A172 (cell line): ENCODE results near the gene PTPRB. TPM values are rescaled to one million over a fixed set of nuclear protein-coding genes. Genes with fewer than 3 reads are reported as not detected.

ENCODE experiments used
- DNase-seq: peaks from one replicate; pipeline ENCODE4 v3.0.0-alpha.2; 2015; ENCODE audit warnings: low spot score
- total RNA-seq: library from RNA; depleted of rRNA; stranded (reverse); fragments of >200 nt; shearing (Covaris generic); gene quantifications from 2 replicates; pipeline ENCODE4 v1.2.3, GENCODE V29; 2014

PTPRB gene
- total RNA-seq, 1 experiment from 2014 or later: 3.5 TPM

DNA sequence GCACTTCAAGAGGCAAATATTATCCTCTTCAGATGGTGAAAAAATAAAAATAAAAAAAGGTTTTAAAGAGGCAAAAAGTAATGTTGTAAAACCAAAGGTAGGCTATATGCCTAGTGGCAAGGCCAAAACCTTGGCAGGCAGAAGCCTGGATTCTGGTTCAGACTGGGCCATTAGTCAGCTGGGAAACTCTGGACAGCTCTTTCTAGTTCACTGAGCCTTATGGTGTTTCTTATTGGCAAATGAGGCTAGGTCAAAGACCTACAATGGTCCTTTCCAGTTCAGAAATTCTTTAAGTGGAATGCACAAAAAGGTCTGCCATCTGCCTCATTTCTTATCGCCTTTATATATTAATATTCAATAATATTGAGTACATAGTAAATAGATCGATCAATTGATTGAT, 44.6 kb downstream of the PTPRB start:
- no peak for DNase-seq

DNA sequence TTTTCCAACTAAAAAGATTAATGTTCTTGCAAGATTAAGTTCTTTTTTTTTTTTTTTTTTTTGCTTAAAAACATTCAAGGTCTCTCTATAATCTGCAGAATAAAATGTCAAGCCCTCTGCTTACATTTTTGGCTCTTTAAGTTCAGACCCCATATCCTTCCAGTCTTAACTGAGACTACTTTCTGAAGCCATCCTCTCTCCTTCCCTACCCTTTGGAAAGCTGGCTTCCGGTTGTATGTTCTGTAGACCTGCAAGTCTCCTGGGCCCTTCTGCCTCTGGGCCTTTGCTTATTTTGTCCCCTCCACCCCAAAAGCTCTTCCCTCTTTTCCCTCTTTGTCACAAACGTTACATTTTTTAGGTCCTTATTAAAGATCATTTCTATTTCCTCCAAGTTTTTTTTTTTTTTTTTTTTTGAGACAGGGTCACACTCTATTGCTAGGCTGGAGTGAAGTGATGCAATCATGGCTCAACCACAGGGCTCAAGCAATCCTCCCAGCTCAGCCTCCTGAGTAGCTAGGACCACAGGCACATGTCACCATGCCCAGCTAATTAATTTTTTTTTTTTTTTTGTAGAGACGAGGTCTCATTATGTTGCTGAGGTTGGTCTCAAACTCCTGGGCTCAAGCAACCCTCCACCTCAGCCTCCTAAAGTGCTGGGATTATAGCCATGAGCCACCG, 46.5 kb downstream of the PTPRB start:
- DNase-seq: no peak

GRCh38 chr12:70590051-70590450, 47.2 kb downstream of the PTPRB start:
- peak; percentile 74 for DNase-seq

- DNase-seq: no peak
These were observed 52.9 kb downstream of the PTPRB start for GRCh38 chr12:70584332-70584731.

DNA sequence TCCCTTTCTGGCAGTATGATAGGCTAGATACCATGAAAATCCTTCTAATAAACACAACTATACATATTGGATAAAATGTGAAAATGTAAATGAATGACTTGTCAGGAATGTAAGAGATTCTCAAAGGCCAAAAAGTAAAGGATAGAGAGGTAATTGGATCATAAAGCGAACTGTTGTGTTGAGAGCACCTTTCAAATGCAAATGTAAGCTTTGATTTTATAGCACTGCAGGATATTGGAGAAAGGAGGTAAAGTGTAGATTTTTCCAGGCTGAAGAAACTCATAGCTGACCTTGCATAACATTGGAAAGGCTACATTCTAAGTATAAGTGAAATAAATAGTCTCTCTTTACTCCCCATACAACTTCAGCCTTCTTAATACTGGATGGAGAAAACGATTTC, 54.0 kb downstream of the PTPRB start:
- no peak for DNase-seq

- DNase-seq: no peak
These were observed 56.0 kb downstream of the PTPRB start for GRCh38 chr12:70581208-70581607.

- DNase-seq: no peak
These were observed 60.0 kb downstream of the PTPRB start for GRCh38 chr12:70577283-70577634.

DNA sequence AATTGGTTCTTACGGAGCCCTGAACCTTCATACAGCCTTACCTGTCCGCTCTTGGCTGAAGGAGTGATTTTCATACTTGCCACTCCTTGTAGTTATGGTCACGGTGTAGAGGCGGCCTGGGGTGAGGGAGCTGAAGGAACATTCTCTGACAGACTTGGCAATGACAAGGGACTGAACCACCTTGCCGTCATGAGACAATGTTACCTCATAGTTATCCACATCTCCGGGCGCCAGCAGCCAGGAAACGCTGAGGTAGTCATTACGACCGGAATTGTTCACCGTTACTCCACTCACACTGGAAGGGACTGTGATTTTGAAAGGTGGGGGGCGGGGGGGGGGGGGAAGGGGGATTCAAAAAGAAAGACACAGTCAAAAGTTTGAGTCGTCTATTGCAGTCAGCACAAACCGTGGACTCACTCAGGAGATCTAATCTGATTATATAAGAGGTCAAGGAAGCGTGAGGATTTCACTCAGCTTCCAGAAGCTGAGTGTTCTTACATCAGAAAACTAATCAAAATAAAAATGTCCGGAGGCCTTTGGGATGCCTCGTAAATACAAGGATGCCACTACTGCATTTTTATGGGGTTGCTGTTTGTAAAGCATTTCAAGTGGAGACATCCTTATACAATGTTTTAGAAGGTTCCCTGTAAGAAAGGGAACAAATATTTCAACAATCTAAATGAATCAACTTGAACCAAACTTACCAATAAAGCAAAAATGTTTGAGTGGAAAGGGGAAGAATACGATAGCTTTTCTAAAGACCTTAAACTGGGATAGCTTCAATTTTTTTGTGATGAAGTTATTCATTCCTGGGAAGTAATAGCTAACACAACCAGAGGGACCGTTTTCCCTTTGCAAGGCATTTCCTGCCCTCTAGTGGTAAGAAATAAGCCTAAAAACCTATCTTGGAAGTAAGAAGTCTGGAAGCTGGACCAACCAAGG, 60.6 kb downstream of the PTPRB start:
- peak; percentile 66 for DNase-seq

DNA sequence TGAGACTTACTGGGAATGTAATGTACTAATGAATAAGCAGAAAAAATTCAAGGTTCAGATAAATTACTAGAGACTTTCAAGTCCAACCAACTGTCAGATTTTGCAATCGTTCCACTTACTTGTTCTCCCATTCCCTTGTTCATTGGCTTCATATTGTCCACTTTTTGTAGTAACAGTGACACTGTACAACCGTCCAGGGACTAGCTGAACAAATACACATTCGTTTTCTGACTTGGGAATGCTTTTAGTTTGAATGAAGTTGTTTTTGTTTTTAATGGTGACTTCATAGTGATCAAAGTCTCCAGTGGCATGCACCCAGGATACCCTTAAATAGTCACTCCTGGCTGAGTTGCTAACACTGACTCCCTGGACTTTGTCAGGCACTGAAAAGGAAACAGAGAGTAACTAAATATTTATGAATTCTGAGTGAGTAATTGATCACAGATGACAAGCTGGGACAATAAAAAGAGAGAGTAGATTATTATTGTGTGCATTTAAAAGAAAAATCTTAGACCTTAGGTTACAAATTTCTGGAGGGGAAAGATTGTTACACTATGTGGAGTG, 65.4 kb downstream of the PTPRB start:
- no peak for DNase-seq

DNA sequence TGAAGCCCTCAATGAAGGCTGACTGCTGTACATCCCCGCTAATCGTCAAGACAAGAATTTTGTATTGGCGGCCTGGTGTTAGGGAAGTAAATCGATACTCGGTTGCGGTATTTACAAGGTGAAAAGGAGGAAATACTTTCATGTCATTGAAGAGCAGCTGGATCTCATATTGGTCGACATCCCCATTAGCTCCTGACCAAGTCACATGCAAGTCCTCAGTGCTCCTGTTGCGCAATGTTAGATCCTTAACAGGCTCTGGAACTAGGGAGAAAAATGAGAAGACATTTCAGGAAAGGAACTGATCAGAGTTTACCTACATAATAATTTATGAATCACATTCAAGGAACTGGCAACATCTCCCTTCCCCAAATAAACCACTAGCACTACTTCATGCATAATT, 66.2 kb downstream of the PTPRB start:
- DNase-seq: no peak

- no peak for DNase-seq
These were observed 75.7 kb downstream of the PTPRB start for GRCh38 chr12:70561550-70561949.

DNA sequence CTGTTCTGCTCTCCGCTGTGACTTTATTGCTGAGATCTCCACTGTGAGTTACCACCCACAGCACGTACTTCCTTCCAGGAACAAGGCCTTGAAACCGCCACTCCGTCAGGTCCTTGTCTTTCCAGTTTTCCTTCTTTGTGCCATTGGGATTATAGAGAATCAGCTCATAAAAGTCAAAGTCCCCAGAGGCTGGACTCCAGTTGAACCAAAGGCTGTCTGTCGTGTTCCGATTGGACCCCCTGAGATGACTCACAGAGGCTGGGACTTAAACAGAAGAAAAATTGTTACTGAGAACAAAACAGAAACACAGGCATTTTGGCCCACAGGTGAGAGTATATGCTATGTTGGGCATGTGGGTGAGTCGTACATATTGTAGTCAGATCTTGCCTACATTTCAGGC, 76.6 kb downstream of the PTPRB start:
- DNase-seq: no peak

DNA sequence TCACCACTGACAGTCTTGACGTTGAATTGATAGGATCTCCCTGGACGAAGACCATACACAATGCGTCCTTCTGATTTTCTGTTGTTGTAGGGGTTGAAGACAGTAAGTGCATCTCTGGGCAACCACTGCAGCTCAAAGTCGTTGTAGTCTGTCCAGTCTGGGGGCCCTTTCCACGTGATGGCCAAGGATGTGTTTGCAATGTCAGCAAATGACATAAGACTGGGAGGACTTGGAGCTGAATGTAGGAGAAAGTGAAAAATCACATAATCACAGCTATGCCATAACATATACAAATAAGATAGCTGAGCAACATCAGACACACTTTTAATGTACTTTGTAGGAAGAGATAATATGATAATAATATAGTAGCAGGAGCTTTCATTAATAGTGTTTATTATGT, 77.8 kb downstream of the PTPRB start:
- DNase-seq: no peak

DNA sequence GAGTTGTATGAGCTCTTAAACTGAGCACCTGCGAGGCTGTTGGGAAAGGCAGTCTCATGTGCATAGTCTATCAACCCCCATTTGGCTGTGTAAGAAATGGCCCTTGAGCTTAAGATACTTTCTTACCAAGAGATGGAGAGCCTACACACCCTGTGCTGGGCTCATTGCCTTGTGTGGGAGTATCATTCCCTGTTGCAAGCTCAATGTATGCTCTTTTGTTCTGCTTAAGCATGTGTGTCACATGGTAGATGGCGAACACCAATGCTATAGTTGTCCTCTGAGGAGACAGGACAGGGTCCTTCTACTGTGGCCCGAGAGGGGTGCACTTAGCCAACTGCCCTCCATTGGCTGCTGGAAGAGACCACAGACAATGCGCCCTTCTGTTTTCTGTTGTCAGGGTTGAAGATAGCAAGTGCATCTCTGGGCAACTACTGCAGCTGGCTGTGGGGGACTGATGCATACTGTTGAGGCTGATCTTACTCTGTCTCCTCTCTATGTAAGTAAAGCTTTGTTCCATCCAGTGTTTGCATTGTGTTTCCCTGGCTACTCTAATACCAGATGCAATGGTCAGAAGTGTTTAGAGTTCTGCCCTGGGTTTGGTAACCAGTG, 79.5 kb downstream of the PTPRB start:
- no peak for DNase-seq

- DNase-seq: no peak
These were observed 80.9 kb downstream of the PTPRB start for GRCh38 chr12:70556179-70556869.

DNA sequence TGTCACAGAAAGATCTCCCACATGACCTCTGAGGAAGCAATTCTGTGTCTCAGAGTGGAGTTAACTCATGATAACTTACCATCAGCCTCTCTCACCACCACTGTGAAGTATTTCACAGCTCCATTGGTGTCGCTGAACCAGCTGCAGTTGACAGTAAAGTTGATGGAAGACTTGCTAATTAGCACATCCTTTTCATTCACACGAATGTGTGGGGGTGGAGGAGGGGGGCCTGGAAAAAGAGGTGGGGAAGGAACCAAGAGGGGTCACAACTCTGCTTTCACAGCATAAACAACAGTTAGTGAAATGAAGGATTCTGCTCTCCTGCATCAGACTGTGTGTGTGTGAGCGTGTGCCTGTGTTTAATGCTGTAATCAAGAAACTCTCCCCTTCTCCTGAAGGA, 82.1 kb downstream of the PTPRB start:
- no peak for DNase-seq

DNA sequence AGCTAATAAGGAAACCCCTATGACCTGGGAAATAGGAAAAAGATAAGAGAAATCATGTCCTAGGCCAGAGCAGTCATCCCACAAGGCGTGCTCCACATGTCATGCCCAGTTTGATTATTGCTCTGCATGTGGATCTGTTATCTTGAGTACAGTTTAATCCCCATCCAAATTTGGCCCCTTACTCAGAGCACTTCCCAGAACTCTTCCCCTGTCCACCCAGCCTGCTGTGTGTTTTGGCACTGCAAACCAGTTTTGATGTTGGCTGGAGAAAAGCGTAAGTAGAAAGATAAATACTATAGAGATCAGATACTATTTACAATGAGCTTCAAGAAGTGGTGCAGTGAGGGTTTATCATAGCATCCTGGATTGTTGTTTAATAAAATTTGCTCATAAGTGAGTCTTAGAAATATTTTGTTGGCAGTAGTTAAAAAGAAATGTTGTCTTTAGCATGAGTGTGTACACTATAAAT, 83.8 kb downstream of the PTPRB start:
- no peak for DNase-seq

GRCh38 chr12:70551731-70552130, 85.5 kb downstream of the PTPRB start:
- DNase-seq: no peak

- no peak for DNase-seq
These were observed 87.0 kb downstream of the PTPRB start for GRCh38 chr12:70550180-70550577.

- no peak for DNase-seq
These were observed 87.7 kb downstream of the PTPRB start for GRCh38 chr12:70549340-70550179.

DNA sequence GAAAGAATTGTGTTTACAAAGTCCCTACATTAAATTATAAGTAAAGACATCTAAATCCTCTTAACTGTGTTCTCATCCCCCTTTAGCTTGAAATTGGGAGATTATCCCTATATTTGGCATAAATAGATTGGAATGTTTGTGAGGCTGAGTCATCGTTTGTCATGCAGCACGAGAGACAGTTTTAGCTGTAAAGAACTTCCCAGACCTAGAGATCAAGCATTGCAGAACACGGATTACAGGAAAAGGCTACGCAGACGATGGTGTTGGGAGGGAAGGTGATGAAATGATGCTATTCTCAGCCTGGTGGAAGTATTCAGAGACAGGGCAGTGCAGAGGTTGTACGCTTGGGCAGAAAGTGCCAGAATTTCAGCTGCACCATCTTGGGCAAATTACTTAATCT, 93.8 kb downstream of the PTPRB start:
- DNase-seq: peak; percentile 86
